Tibial nerve (tissue), 3 donors: ENCODE results near the gene CYP11A1.

Experiments used
- POLR2A ChIP-seq, 2 donors: fragments of 450-650 bp; IDR thresholded peaks; one replicate each; pipeline ENCODE4 v1.6.1; 2017; ENCODE audit warnings: antibody characterized with exemption in 2 of 2, mild to moderate bottlenecking in 2 of 2, moderate library complexity in 2 of 2
- TF ChIP-seq, protein P1 (sequence below), 5 experiments: fragments of 200-600 bp in 3 of 5; fragments of 450-650 bp in 2 of 5; sonication (generic) in 3 of 5; IDR thresholded peaks; one replicate each; pipeline ENCODE4 v1.5.1; 2016 to 2019; ENCODE audit warnings: antibody characterized with exemption in 5 of 5, mild to moderate bottlenecking in 3 of 5, moderate library complexity in 2 of 5

DNA sequence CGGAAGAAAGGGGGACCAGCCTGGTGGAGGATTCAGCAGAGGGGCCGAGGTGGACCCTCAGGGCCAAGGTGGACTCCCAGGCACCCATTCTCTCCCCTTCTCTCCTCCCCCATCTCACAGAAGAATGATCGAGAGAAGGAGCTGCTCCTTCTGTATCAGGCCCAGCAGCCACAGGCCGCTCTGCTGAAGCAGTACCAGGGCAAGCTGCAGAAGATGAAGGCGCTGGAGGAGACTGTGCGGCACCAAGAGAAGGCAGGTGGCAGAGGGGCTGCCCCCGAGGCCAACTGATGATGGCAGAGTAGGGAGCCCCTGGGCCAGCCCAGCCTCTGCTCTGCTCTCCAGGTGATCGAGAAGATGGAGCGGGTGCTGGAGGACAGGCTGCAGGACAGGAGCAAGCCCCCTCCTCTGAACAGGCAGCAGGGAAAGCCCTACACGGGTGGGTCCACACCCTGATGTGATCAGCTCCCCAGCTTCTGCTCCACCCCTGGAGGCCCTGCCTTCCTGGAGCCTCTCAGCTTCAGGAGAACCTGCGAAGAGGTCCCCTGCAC is 36.5 kb downstream of the CYP11A1 start:
- TF ChIP-seq, protein P1, sequence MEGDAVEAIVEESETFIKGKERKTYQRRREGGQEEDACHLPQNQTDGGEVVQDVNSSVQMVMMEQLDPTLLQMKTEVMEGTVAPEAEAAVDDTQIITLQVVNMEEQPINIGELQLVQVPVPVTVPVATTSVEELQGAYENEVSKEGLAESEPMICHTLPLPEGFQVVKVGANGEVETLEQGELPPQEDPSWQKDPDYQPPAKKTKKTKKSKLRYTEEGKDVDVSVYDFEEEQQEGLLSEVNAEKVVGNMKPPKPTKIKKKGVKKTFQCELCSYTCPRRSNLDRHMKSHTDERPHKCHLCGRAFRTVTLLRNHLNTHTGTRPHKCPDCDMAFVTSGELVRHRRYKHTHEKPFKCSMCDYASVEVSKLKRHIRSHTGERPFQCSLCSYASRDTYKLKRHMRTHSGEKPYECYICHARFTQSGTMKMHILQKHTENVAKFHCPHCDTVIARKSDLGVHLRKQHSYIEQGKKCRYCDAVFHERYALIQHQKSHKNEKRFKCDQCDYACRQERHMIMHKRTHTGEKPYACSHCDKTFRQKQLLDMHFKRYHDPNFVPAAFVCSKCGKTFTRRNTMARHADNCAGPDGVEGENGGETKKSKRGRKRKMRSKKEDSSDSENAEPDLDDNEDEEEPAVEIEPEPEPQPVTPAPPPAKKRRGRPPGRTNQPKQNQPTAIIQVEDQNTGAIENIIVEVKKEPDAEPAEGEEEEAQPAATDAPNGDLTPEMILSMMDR (IDR thresholded peaks at IDR 0.05) = no peak
- no peak for TF ChIP-seq POLR2A (IDR thresholded peaks at IDR 0.05)
